Measurements from ENCODE around the gene MAGI2. TPM values are rescaled to one million over a fixed set of nuclear protein-coding genes. Genes with fewer than 3 reads are reported as not detected.

MAGI2 gene
- polyA plus RNA-seq, 1 donor, result 2.6 TPM

GRCh38 chr7:78402096-78402495 is 1051.4 kb downstream of the MAGI2 start:
- Histone ChIP-seq H3K4me1 (ENCODE audit: control insufficient read depth, insufficient read depth, low read length) (no peaks in the 10 kb centered on the region), H3K27me3 (ENCODE audit: control insufficient read depth, insufficient read depth, low read length) (no peaks in the 10 kb centered on the region), H3K27ac (ENCODE audit: low read length) (no peak overlapping the region), H3K4me3 (ENCODE audit: low read length) (no peak overlapping the region), H3K9me3 (ENCODE audit: control insufficient read depth, low read depth, low read length) (no peaks in the 10 kb centered on the region), H3K36me3 (ENCODE audit: control insufficient read depth, insufficient read depth, low read length) (no peaks in the 10 kb centered on the region)
- no peak for DNase-seq
- no CpG with 5 or more reads among the region's 4 CpGs for WGBS (ENCODE audit: insufficient coverage, low lambda C conversion rate)

GRCh38 chr7:78400038-78400437 is 1053.4 kb downstream of the MAGI2 start:
- Histone ChIP-seq H3K4me3 (ENCODE audit: low read length) (no peak overlapping the region), H3K36me3 (ENCODE audit: control insufficient read depth, insufficient read depth, low read length) (no peaks in the 10 kb centered on the region), H3K4me1 (ENCODE audit: control insufficient read depth, insufficient read depth, low read length) (no peaks in the 10 kb centered on the region), H3K9me3 (ENCODE audit: control insufficient read depth, low read depth, low read length) (no peaks in the 10 kb centered on the region), H3K27ac (ENCODE audit: low read length) (no peak overlapping the region), H3K27me3 (ENCODE audit: control insufficient read depth, insufficient read depth, low read length) (no peaks in the 10 kb centered on the region)
- WGBS (ENCODE audit: insufficient coverage, low lambda C conversion rate), result 58% methylated on average over 2 of the region's 2 CpGs
- DNase-seq, result no peak

GRCh38 chr7:78399033-78399769 is 1054.3 kb downstream of the MAGI2 start:
- H3K9me3 ChIP-seq (ENCODE audit: control insufficient read depth, low read depth, low read length), result no peaks in the 10 kb centered on the region
- H3K36me3 ChIP-seq (ENCODE audit: control insufficient read depth, insufficient read depth, low read length), result no peaks in the 10 kb centered on the region
- no peak overlapping the region for H3K4me3 ChIP-seq (ENCODE audit: low read length)
- no peak overlapping the region for H3K27ac ChIP-seq (ENCODE audit: low read length)
- no peaks in the 10 kb centered on the region for H3K27me3 ChIP-seq (ENCODE audit: control insufficient read depth, insufficient read depth, low read length)
- no peak for DNase-seq
- WGBS (ENCODE audit: insufficient coverage, low lambda C conversion rate), result no CpG with 5 or more reads among the region's 4 CpGs
- H3K4me1 ChIP-seq (ENCODE audit: control insufficient read depth, insufficient read depth, low read length), result no peaks in the 10 kb centered on the region

GRCh38 chr7:78398576-78398975 is 1054.9 kb downstream of the MAGI2 start:
- DNase-seq, result no peak
- no peak overlapping the region for H3K27ac ChIP-seq (ENCODE audit: low read length)
- WGBS (ENCODE audit: insufficient coverage, low lambda C conversion rate), result 40% methylated on average over 1 of the region's 2 CpGs
- no peaks in the 10 kb centered on the region for H3K27me3 ChIP-seq (ENCODE audit: control insufficient read depth, insufficient read depth, low read length)
- no peaks in the 10 kb centered on the region for H3K9me3 ChIP-seq (ENCODE audit: control insufficient read depth, low read depth, low read length)
- H3K36me3 ChIP-seq (ENCODE audit: control insufficient read depth, insufficient read depth, low read length), result no peaks in the 10 kb centered on the region
- no peak overlapping the region for H3K4me3 ChIP-seq (ENCODE audit: low read length)
- no peaks in the 10 kb centered on the region for H3K4me1 ChIP-seq (ENCODE audit: control insufficient read depth, insufficient read depth, low read length)

GRCh38 chr7:78398081-78398480 is 1055.4 kb downstream of the MAGI2 start:
- no peaks in the 10 kb centered on the region for H3K27me3 ChIP-seq (ENCODE audit: control insufficient read depth, insufficient read depth, low read length)
- no peak overlapping the region for H3K27ac ChIP-seq (ENCODE audit: low read length)
- H3K36me3 ChIP-seq (ENCODE audit: control insufficient read depth, insufficient read depth, low read length), result no peaks in the 10 kb centered on the region
- no CpG with 5 or more reads among the region's 5 CpGs for WGBS (ENCODE audit: insufficient coverage, low lambda C conversion rate)
- no peaks in the 10 kb centered on the region for H3K4me1 ChIP-seq (ENCODE audit: control insufficient read depth, insufficient read depth, low read length)
- no peak for DNase-seq
- H3K9me3 ChIP-seq (ENCODE audit: control insufficient read depth, low read depth, low read length), result no peaks in the 10 kb centered on the region
- H3K4me3 ChIP-seq (ENCODE audit: low read length), result no peak overlapping the region

- Histone ChIP-seq H3K27me3 (ENCODE audit: control insufficient read depth, insufficient read depth, low read length) (no peaks in the 10 kb centered on the region), H3K27ac (ENCODE audit: low read length) (no peak overlapping the region), H3K4me1 (ENCODE audit: control insufficient read depth, insufficient read depth, low read length) (no peaks in the 10 kb centered on the region), H3K36me3 (ENCODE audit: control insufficient read depth, insufficient read depth, low read length) (no peaks in the 10 kb centered on the region), H3K9me3 (ENCODE audit: control insufficient read depth, low read depth, low read length) (no peaks in the 10 kb centered on the region), H3K4me3 (ENCODE audit: low read length) (no peak overlapping the region)
- WGBS (ENCODE audit: insufficient coverage, low lambda C conversion rate), result 83% methylated on average over 3 of the region's 3 CpGs
- no peak for DNase-seq
These were observed 1057.3 kb downstream of the MAGI2 start for GRCh38 chr7:78396210-78396609.

GRCh38 chr7:78395298-78396036 is 1058.0 kb downstream of the MAGI2 start:
- no peaks in the 10 kb centered on the region for H3K4me1 ChIP-seq (ENCODE audit: control insufficient read depth, insufficient read depth, low read length)
- no peak for DNase-seq
- H3K36me3 ChIP-seq (ENCODE audit: control insufficient read depth, insufficient read depth, low read length), result no peaks in the 10 kb centered on the region
- no peak overlapping the region for H3K4me3 ChIP-seq (ENCODE audit: low read length)
- no CpG with 5 or more reads among the region's 2 CpGs for WGBS (ENCODE audit: insufficient coverage, low lambda C conversion rate)
- H3K27ac ChIP-seq (ENCODE audit: low read length), result no peak overlapping the region
- H3K9me3 ChIP-seq (ENCODE audit: control insufficient read depth, low read depth, low read length), result no peaks in the 10 kb centered on the region
- no peaks in the 10 kb centered on the region for H3K27me3 ChIP-seq (ENCODE audit: control insufficient read depth, insufficient read depth, low read length)

GRCh38 chr7:78389022-78389421 is 1064.4 kb downstream of the MAGI2 start:
- WGBS (ENCODE audit: insufficient coverage, low lambda C conversion rate), result 76% methylated on average over 3 of the region's 4 CpGs
- H3K27me3 ChIP-seq (ENCODE audit: control insufficient read depth, insufficient read depth, low read length), result no peaks in the 10 kb centered on the region
- no peak for DNase-seq
- H3K9me3 ChIP-seq (ENCODE audit: control insufficient read depth, low read depth, low read length), result no peaks in the 10 kb centered on the region
- H3K4me3 ChIP-seq (ENCODE audit: low read length), result no peak overlapping the region
- no peaks in the 10 kb centered on the region for H3K36me3 ChIP-seq (ENCODE audit: control insufficient read depth, insufficient read depth, low read length)
- no peaks in the 10 kb centered on the region for H3K4me1 ChIP-seq (ENCODE audit: control insufficient read depth, insufficient read depth, low read length)
- no peak overlapping the region for H3K27ac ChIP-seq (ENCODE audit: low read length)

GRCh38 chr7:78386520-78386919 is 1066.9 kb downstream of the MAGI2 start:
- H3K9me3 ChIP-seq (ENCODE audit: control insufficient read depth, low read depth, low read length), result no peaks in the 10 kb centered on the region
- no peak overlapping the region for H3K27ac ChIP-seq (ENCODE audit: low read length)
- H3K36me3 ChIP-seq (ENCODE audit: control insufficient read depth, insufficient read depth, low read length), result no peaks in the 10 kb centered on the region
- no peaks in the 10 kb centered on the region for H3K4me1 ChIP-seq (ENCODE audit: control insufficient read depth, insufficient read depth, low read length)
- no peaks in the 10 kb centered on the region for H3K27me3 ChIP-seq (ENCODE audit: control insufficient read depth, insufficient read depth, low read length)
- no peak for DNase-seq
- WGBS (ENCODE audit: insufficient coverage, low lambda C conversion rate), result no CpG with 5 or more reads among the region's 2 CpGs
- H3K4me3 ChIP-seq (ENCODE audit: low read length), result no peak overlapping the region

GRCh38 chr7:78383096-78383880 is 1070.2 kb downstream of the MAGI2 start:
- no peak overlapping the region for H3K27ac ChIP-seq (ENCODE audit: low read length)
- H3K9me3 ChIP-seq (ENCODE audit: control insufficient read depth, low read depth, low read length), result no peaks in the 10 kb centered on the region
- H3K4me1 ChIP-seq (ENCODE audit: control insufficient read depth, insufficient read depth, low read length), result no peaks in the 10 kb centered on the region
- WGBS (ENCODE audit: insufficient coverage, low lambda C conversion rate), result 80% methylated on average over 1 of the region's 4 CpGs
- no peaks in the 10 kb centered on the region for H3K27me3 ChIP-seq (ENCODE audit: control insufficient read depth, insufficient read depth, low read length)
- no peak overlapping the region for H3K4me3 ChIP-seq (ENCODE audit: low read length)
- no peak for DNase-seq
- H3K36me3 ChIP-seq (ENCODE audit: control insufficient read depth, insufficient read depth, low read length), result no peaks in the 10 kb centered on the region
